Parathyroid adenoma (tissue), 2 donors: ENCODE data around the gene POLR3E.
"Not testable (repeated sequence)": the region's sequence is repeated elsewhere in the genome, so short reads cannot be mapped to it uniquely, and the experiment has no call there.

ENCODE experiments used
- H2AFZ ChIP-seq: fragments of 300-600 bp; sonication (generic); one replicate; pipeline ENCODE4 v1.7.0; 2017; ENCODE audit warnings: antibody characterized with exemption, mild to moderate bottlenecking
- H3K27ac ChIP-seq: fragments of 300-600 bp; sonication (generic); one replicate; pipeline ENCODE4 v1.7.0; 2017
- H3K27me3 ChIP-seq: fragments of 300-600 bp; sonication (generic); one replicate; pipeline ENCODE4 v1.7.0; 2017; ENCODE audit warnings: low read length; ENCODE audit not compliant: control insufficient read depth, insufficient read depth
- H3K36me3 ChIP-seq: fragments of 300-600 bp; sonication (generic); one replicate; pipeline ENCODE4 v1.7.0; 2017; ENCODE audit warnings: low read length; ENCODE audit not compliant: control insufficient read depth, insufficient read depth
- H3K4me1 ChIP-seq: fragments of 300-600 bp; sonication (generic); one replicate; pipeline ENCODE4 v1.7.0; 2017; ENCODE audit warnings: control low read depth
- H3K4me2 ChIP-seq: fragments of 300-600 bp; sonication (generic); one replicate; pipeline ENCODE4 v1.7.0; 2017; ENCODE audit warnings: low read length
- H3K4me3 ChIP-seq: fragments of 300-600 bp; sonication (generic); one replicate; pipeline ENCODE4 v1.7.0; 2017; ENCODE audit warnings: low read depth, low read length
- H3K79me2 ChIP-seq: fragments of 300-600 bp; sonication (generic); one replicate; pipeline ENCODE4 v1.7.0; 2017; ENCODE audit warnings: control low read depth
- H3K9ac ChIP-seq: fragments of 300-600 bp; sonication (generic); one replicate; pipeline ENCODE4 v1.7.0; 2017; ENCODE audit warnings: mild to moderate bottlenecking
- H3K9me3 ChIP-seq: fragments of 300-600 bp; sonication (generic); one replicate; pipeline ENCODE4 v1.7.0; 2017; ENCODE audit warnings: low read length; ENCODE audit not compliant: control insufficient read depth
- CTCF ChIP-seq: fragments of 300-600 bp; sonication (generic); IDR thresholded peaks from one replicate; pipeline ENCODE4 v1.7.0; 2017; ENCODE audit warnings: antibody characterized with exemption, mild to moderate bottlenecking
- donor health status: primary hyperparathyroidism.

The POLR3E gene

GRCh38 chr16:22366371-22366770, 69.2 kb downstream of the POLR3E start:
- no peak overlapping the region for H3K4me3 ChIP-seq
- no peak overlapping the region for H2AFZ ChIP-seq
- peaks cover 2% of the 10 kb centered on the region for H3K4me1 ChIP-seq
- no peaks in the 10 kb centered on the region for H3K36me3 ChIP-seq
- H3K79me2 ChIP-seq, result peaks cover 24% of the 10 kb centered on the region
- no peaks in the 10 kb centered on the region for H3K9me3 ChIP-seq
- no peak overlapping the region for H3K9ac ChIP-seq
- H3K27ac ChIP-seq, result no peak overlapping the region
- H3K4me2 ChIP-seq, result no peak overlapping the region
- no peak for TF ChIP-seq CTCF
- no peaks in the 10 kb centered on the region for H3K27me3 ChIP-seq

- Histone ChIP-seq H3K27ac (no peak overlapping the region), H3K36me3 (no peaks in the 10 kb centered on the region), H2AFZ (no peak overlapping the region), H3K4me2 (peak overlapping the region; percentile 47), H3K4me3 (no peak overlapping the region), H3K27me3 (no peaks in the 10 kb centered on the region), H3K4me1 (peaks cover 2% of the 10 kb centered on the region), H3K9ac (no peak overlapping the region), H3K79me2 (peaks cover 28% of the 10 kb centered on the region), H3K9me3 (no peaks in the 10 kb centered on the region)
- TF ChIP-seq CTCF, result no peak
Measured at GRCh38 chr16:22366889-22367288, 69.7 kb downstream of the POLR3E start.

GRCh38 chr16:22368200-22368826, 71.1 kb downstream of the POLR3E start:
- not testable (repeated sequence) for H3K4me3 ChIP-seq, H3K27ac ChIP-seq, H3K4me1 ChIP-seq, H2AFZ ChIP-seq, H3K9ac ChIP-seq, H3K27me3 ChIP-seq, H3K36me3 ChIP-seq, H3K4me2 ChIP-seq, H3K9me3 ChIP-seq
- peaks cover 35% of the 10 kb centered on the region for H3K79me2 ChIP-seq

GRCh38 chr16:22369221-22369811, 72.1 kb downstream of the POLR3E start:
- no peaks in the 10 kb centered on the region for H3K9me3 ChIP-seq
- H2AFZ ChIP-seq, result no peak overlapping the region
- no peak for TF ChIP-seq CTCF
- H3K27me3 ChIP-seq, result no peaks in the 10 kb centered on the region
- no peak overlapping the region for H3K4me2 ChIP-seq
- H3K4me3 ChIP-seq, result no peak overlapping the region
- H3K36me3 ChIP-seq, result no peaks in the 10 kb centered on the region
- H3K27ac ChIP-seq, result peak overlapping the region; percentile 3
- peaks cover 5% of the 10 kb centered on the region for H3K4me1 ChIP-seq
- no peak overlapping the region for H3K9ac ChIP-seq
- H3K79me2 ChIP-seq, result peaks cover 42% of the 10 kb centered on the region

GRCh38 chr16:22370038-22370820, 73.0 kb downstream of the POLR3E start:
- no peak overlapping the region for H3K9ac ChIP-seq
- H3K9me3 ChIP-seq, result no peaks in the 10 kb centered on the region
- H3K4me1 ChIP-seq, result peaks cover 7% of the 10 kb centered on the region
- H2AFZ ChIP-seq, result no peak overlapping the region
- H3K36me3 ChIP-seq, result no peaks in the 10 kb centered on the region
- no peak overlapping the region for H3K27ac ChIP-seq
- no peak for TF ChIP-seq CTCF
- no peaks in the 10 kb centered on the region for H3K27me3 ChIP-seq
- H3K4me3 ChIP-seq, result no peak overlapping the region
- H3K79me2 ChIP-seq, result peaks cover 42% of the 10 kb centered on the region
- no peak overlapping the region for H3K4me2 ChIP-seq
